A549 (cell line): ENCODE measurements around the gene TMCO4. TPM values are rescaled to one million over a fixed set of nuclear protein-coding genes. Genes with fewer than 3 reads are reported as not detected.

Source experiments
- ATAC-seq, 2 experiments: fragments of 200-7000 bp in 1 of 2; fragments of >200 bp in 1 of 2; cut with Nextera tagmentation in 1 of 2; cut with Tn5 transposase in 1 of 2; 3 replicates each; pipeline versions ENCODE4 v1.8.0 to v1.9.1; 2018 to 2020; ENCODE audit warnings: mild to moderate bottlenecking in 1 of 2, moderate library complexity in 1 of 2
- CTCF ChIA-PET: fragments of 300-600 bp; sonication (Branson Sonifier 250); formaldehyde crosslinking; extraction: SDS; loops from one replicate; lab custom pipeline; 2021; ENCODE audit warnings: antibody characterized with exemption, inconsistent platforms; lab: Yijun Ruan, JAX
- POLR2A ChIA-PET: fragments of 350-600 bp; formaldehyde crosslinking; extraction: SDS; loops from one replicate; lab custom pipeline; 2021; ENCODE audit warnings: antibody characterized with exemption, inconsistent platforms; lab: Yijun Ruan, JAX
- DNase-seq, 2 experiments: peaks; one replicate each; pipeline versions ENCODE4 v3.0.0 to v3.0.0-alpha.2; 2011 to 2016; ENCODE audit warnings: low read depth in 1 of 2, low spot score in 1 of 2
- FAIRE-seq: peaks from 2 replicates; lab custom pipeline; 2011; peaks lifted over from hg19 to GRCh38; lab: Jason Lieb, UNC
- H3K27ac ChIP-seq, 2 experiments: fragments of >200 bp; sonication (Bioruptor Twin); formaldehyde crosslinking; 3 replicates each; pipeline ENCODE4 v1.5.1; 2016 to 2017
- H3K4me1 ChIP-seq: fragments of >200 bp; sonication (Bioruptor Twin); formaldehyde crosslinking; 3 replicates; pipeline ENCODE4 v1.6.1; 2016
- H3K4me2 ChIP-seq: fragments of >200 bp; sonication (Bioruptor Twin); formaldehyde crosslinking; 3 replicates; pipeline ENCODE4 v1.6.1; 2016
- H3K4me3 ChIP-seq: fragments of >200 bp; sonication (Bioruptor Twin); formaldehyde crosslinking; 3 replicates; pipeline ENCODE4 v1.5.1; 2016
- H3K9me3 ChIP-seq: fragments of >200 bp; sonication (Bioruptor Twin); formaldehyde crosslinking; 3 replicates; pipeline ENCODE4 v1.6.1; 2016
- BCL3 ChIP-seq: fragments of >200 bp; sonication (Bioruptor Twin); formaldehyde crosslinking; IDR thresholded peaks from 3 replicates; pipeline ENCODE4 v1.6.1; 2016
- CBX2 ChIP-seq: fragments of 200-600 bp; sonication (generic); IDR thresholded peaks from 2 replicates; pipeline ENCODE4 v1.6.1; 2016; ENCODE audit warnings: low read depth, mild to moderate bottlenecking, borderline replicate concordance
- CEBPB ChIP-seq, 2 experiments: fragments of >200 bp in 1 of 2; sonication (Bioruptor Twin) in 1 of 2; formaldehyde crosslinking in 1 of 2; IDR thresholded peaks; 2 replicates each; pipeline ENCODE4 v1.6.1; 2012 to 2016
- CHD4 ChIP-seq: fragments of 200-600 bp; sonication (generic); IDR thresholded peaks from 2 replicates; pipeline ENCODE4 v1.6.1; 2016; ENCODE audit warnings: antibody characterized with exemption, mild to moderate bottlenecking, borderline replicate concordance
- E2F6 ChIP-seq: IDR thresholded peaks from 2 replicates; pipeline ENCODE4 v1.6.1; 2012; ENCODE audit warnings: low read depth, borderline replicate concordance
- EHF ChIP-seq: fragments of 250-450 bp; sonication (Bioruptor Pico); IDR thresholded peaks from 2 replicates; pipeline ENCODE4 v1.5.0; 2020; ENCODE audit warnings: mild to moderate bottlenecking
- EP300 ChIP-seq, 2 experiments: fragments of >200 bp; sonication (Bioruptor Twin); formaldehyde crosslinking; IDR thresholded peaks; 2 replicates in 1 of 2; 3 replicates in 1 of 2; pipeline ENCODE4 v1.6.1; 2016 to 2017
- FOSL2 ChIP-seq, 2 experiments: fragments of 450-650 bp in 1 of 2; fragments of >200 bp in 1 of 2; sonication (Bioruptor Twin) in 1 of 2; formaldehyde crosslinking; IDR thresholded peaks; 2 replicates each; pipeline versions ENCODE4 v1.5.0 to v1.6.1; 2016 to 2020; ENCODE audit warnings: mild to moderate bottlenecking in 1 of 2, moderate library complexity in 1 of 2
- FOXS1 ChIP-seq: fragments of 250-450 bp; sonication (Bioruptor Pico); IDR thresholded peaks from 2 replicates; pipeline ENCODE4 v1.5.0; 2020; ENCODE audit warnings: mild to moderate bottlenecking, moderate library complexity
- GATA3 ChIP-seq: IDR thresholded peaks from 2 replicates; pipeline ENCODE4 v1.6.1; 2012; ENCODE audit warnings: borderline replicate concordance
- HDAC2 ChIP-seq: fragments of 200-600 bp; sonication (generic); IDR thresholded peaks from 2 replicates; pipeline ENCODE4 v1.6.1; 2016
- HES2 ChIP-seq: fragments of >200 bp; sonication (Bioruptor Twin); formaldehyde crosslinking; IDR thresholded peaks from 2 replicates; pipeline ENCODE4 v1.6.1; 2016
- HEYL ChIP-seq: fragments of 250-450 bp; sonication (Bioruptor Pico); IDR thresholded peaks from 2 replicates; pipeline ENCODE4 v1.8.0; 2021; ENCODE audit warnings: mild to moderate bottlenecking, moderate library complexity
- HMGXB4 ChIP-seq: fragments of 250-450 bp; sonication (Bioruptor Pico); IDR thresholded peaks from 2 replicates; pipeline ENCODE4 v1.5.0; 2021; ENCODE audit warnings: mild to moderate bottlenecking, moderate library complexity, borderline replicate concordance
- HOXA7 ChIP-seq: fragments of 250-450 bp; sonication (Bioruptor Pico); IDR thresholded peaks from 2 replicates; pipeline ENCODE4 v1.5.0; 2020; ENCODE audit warnings: mild to moderate bottlenecking, moderate library complexity
- JUN ChIP-seq, 2 experiments: fragments of >200 bp; sonication (Bioruptor Twin); formaldehyde crosslinking; IDR thresholded peaks; 2 replicates in 1 of 2; 3 replicates in 1 of 2; pipeline ENCODE4 v1.6.1; 2016 to 2017
- KDM5A ChIP-seq: fragments of 200-600 bp; sonication (generic); IDR thresholded peaks from 2 replicates; pipeline ENCODE4 v1.6.1; 2016; ENCODE audit warnings: antibody characterized with exemption, mild to moderate bottlenecking
- MAFK ChIP-seq: fragments of 450-650 bp; IDR thresholded peaks from 2 replicates; pipeline ENCODE4 v1.6.1; 2014; ENCODE audit not compliant: partially characterized antibody
- MAX ChIP-seq: IDR thresholded peaks from 2 replicates; pipeline ENCODE4 v1.6.1; 2012
- MYC ChIP-seq: IDR thresholded peaks from 2 replicates; pipeline ENCODE4 v1.6.1; 2012; ENCODE audit warnings: mild to moderate bottlenecking, inconsistent platforms, low read length, improper control_type of control experiment, borderline replicate concordance
- NFE2L2 ChIP-seq: fragments of 150-350 bp; conservative IDR thresholded peaks from 2 replicates; pipeline ENCODE4 v1.6.1; 2014; ENCODE audit warnings: low read length
- NR3C1 ChIP-seq: fragments of >200 bp; sonication (Bioruptor Twin); formaldehyde crosslinking; IDR thresholded peaks from 3 replicates; pipeline ENCODE4 v1.6.1; 2017
- RCOR1 ChIP-seq: fragments of 150-350 bp; IDR thresholded peaks from 2 replicates; pipeline ENCODE4 v1.6.1; 2014; ENCODE audit warnings: antibody characterized with exemption, low read length, low read depth
- RNF2 ChIP-seq: fragments of 200-600 bp; sonication (generic); IDR thresholded peaks from 2 replicates; pipeline ENCODE4 v1.6.1; 2016; ENCODE audit warnings: low read depth, mild to moderate bottlenecking, antibody characterized with exemption, moderate library complexity, borderline replicate concordance
- SREBF2 ChIP-seq: fragments of 450-650 bp; IDR thresholded peaks from 2 replicates; pipeline ENCODE4 v1.6.1; 2014; ENCODE audit warnings: mild to moderate bottlenecking, moderate library complexity
- ZC3H11A ChIP-seq: fragments of 450-650 bp; IDR thresholded peaks from 2 replicates; pipeline ENCODE4 v1.6.1; 2014; ENCODE audit warnings: antibody characterized with exemption, mild to moderate bottlenecking
- ZFP36 ChIP-seq: fragments of 450-650 bp; IDR thresholded peaks from 2 replicates; pipeline ENCODE4 v1.6.1; 2014; ENCODE audit warnings: borderline replicate concordance; ENCODE audit not compliant: partially characterized antibody
- WGBS: methylation state at CpG from one replicate; pipeline ENCODE4 v1.1.6; 2017; ENCODE audit errors: missing lambda C conversion rate; 5-methylcytosine and 5-hydroxymethylcytosine counted together
- polyA plus RNA-seq, 4 experiments: library from polyadenylated mRNA; depleted of rRNA in 3 of 4; stranded (reverse); fragments of >200 nt; fragmentation: RNase III in 1 of 4; extraction: RNeasy Plus Mini Kit Qiagen cat#74134 plus additional on column Dnase treatment in 1 of 4; gene quantifications; 2 replicates in 3 of 4; 3 replicates in 1 of 4; pipeline ENCODE4 v1.2.3, GENCODE V29; 2011 to 2017

TMCO4 gene
- polyA plus RNA-seq, 2 of the 4 experiments (the other 2 are of a cell fraction): 4.0 to 4.6 TPM

GRCh38 chr1:19840228-19840627 is 40.5 kb upstream of the TMCO4 start:
- Histone ChIP-seq H3K4me1 (no peaks in the 10 kb centered on the region), H3K4me3 (no peak overlapping the region)
- CTCF ChIA-PET: interaction anchor here (1.2 kb wide), 1 partner anchor 313 kb away, joined by 3 read pairs; no protein-coding TSS in a partner anchor
- ATAC-seq (no peak), FAIRE-seq (no peak)
- TF ChIP-seq MAX: no peak
- TF ChIP-seq E2F6: no peak
- TF ChIP-seq MAFK: peak; percentile 60
- no peak for TF ChIP-seq CEBPB (IDR thresholded peaks at IDR 0.05)
- no peak for TF ChIP-seq FOSL2 (IDR thresholded peaks at IDR 0.05)
- no peak for TF ChIP-seq FOSL2 (CRISPR knock-in tag; IDR thresholded peaks at IDR 0.05)
- TF ChIP-seq BCL3: no peak
- no peak for TF ChIP-seq HMGXB4 (CRISPR knock-in tag)
- TF ChIP-seq EP300 (IDR thresholded peaks at IDR 0.05): no peak
- 0 out of 2 replicates have a peak, but pooled peaks have one; percentile 6 for TF ChIP-seq NFE2L2
- no peak for TF ChIP-seq NR3C1
- no peak for TF ChIP-seq GATA3
- TF ChIP-seq ZFP36: no peak
- TF ChIP-seq HES2: no peak
- no peak for TF ChIP-seq CHD4
- TF ChIP-seq, all 56 proteins: peak for 2
- DNase-seq: no peak
- no peak overlapping the region for H3K27ac ChIP-seq
- H3K9me3 ChIP-seq: no peaks in the 10 kb centered on the region
- POLR2A ChIA-PET: interaction anchor here (0.5 kb wide), 1 partner anchor 176 kb away, joined by 3 read pairs; no protein-coding TSS in a partner anchor
- H3K4me2 ChIP-seq: no peak overlapping the region

GRCh38 chr1:19837866-19838265 is 38.1 kb upstream of the TMCO4 start:
- ChIA-PET POLR2A (no interaction called here), CTCF (no interaction called here)
- ATAC-seq (no peak), FAIRE-seq (no peak), DNase-seq (no peak)
- Histone ChIP-seq H3K4me2 (no peak overlapping the region), H3K4me1 (no peaks in the 10 kb centered on the region), H3K27ac (no peak overlapping the region), H3K4me3 (no peak overlapping the region), H3K9me3 (no peaks in the 10 kb centered on the region)
- TF ChIP-seq EHF (CRISPR knock-in tag): no peak
- no peak for TF ChIP-seq CBX2
- no peak for TF ChIP-seq SREBF2
- no peak for TF ChIP-seq CEBPB (IDR thresholded peaks at IDR 0.05)
- TF ChIP-seq RCOR1: no peak
- no peak for TF ChIP-seq RNF2
- TF ChIP-seq HOXA7 (CRISPR knock-in tag): no peak
- no peak for TF ChIP-seq HDAC2
- WGBS: 54% methylated on average over 2 of the region's 2 CpGs

- Histone ChIP-seq H3K4me1 (no peaks in the 10 kb centered on the region), H3K4me2 (no peak overlapping the region), H3K4me3 (no peak overlapping the region), H3K9me3 (peaks cover 9% of the 10 kb centered on the region; the same call in 2 of the 3 replicates), H3K27ac (no peak overlapping the region)
- POLR2A ChIA-PET: no interaction called here
- CTCF ChIA-PET: no interaction called here
- WGBS: 56% methylated on average over 4 of the region's 4 CpGs
- no peak for FAIRE-seq
- TF ChIP-seq E2F6 (no peak), ZC3H11A (no peak), SREBF2 (no peak), KDM5A (no peak), JUN (IDR thresholded peaks at IDR 0.05) (no peak), MYC (no peak), FOXS1 (CRISPR knock-in tag) (no peak), HEYL (CRISPR knock-in tag) (no peak)
- no peak for DNase-seq
- ATAC-seq: no peak
These were observed 35.9 kb upstream of the TMCO4 start for GRCh38 chr1:19835578-19835977.
